GM19438 (cell line): ENCODE measurements around the gene KIAA0586.
"Not testable (repeated sequence)": the region's sequence is repeated elsewhere in the genome, so short reads cannot be mapped to it uniquely, and the experiment has no call there.

ENCODE experiments used
- ATAC-seq: cut with Tn5 transposase; IDR thresholded peaks from one replicate; pipeline ENCODE4 v1.9.1; 2021; ENCODE audit warnings: low read depth; ENCODE audit not compliant: unreplicated experiment

KIAA0586 gene

GRCh38 chr14:58541633-58542022, 114.1 kb downstream of the KIAA0586 start:
- ATAC-seq, result no peak

- ATAC-seq, result no peak
Observed at GRCh38 chr14:58543253-58543652, 115.7 kb downstream of the KIAA0586 start.

DNA sequence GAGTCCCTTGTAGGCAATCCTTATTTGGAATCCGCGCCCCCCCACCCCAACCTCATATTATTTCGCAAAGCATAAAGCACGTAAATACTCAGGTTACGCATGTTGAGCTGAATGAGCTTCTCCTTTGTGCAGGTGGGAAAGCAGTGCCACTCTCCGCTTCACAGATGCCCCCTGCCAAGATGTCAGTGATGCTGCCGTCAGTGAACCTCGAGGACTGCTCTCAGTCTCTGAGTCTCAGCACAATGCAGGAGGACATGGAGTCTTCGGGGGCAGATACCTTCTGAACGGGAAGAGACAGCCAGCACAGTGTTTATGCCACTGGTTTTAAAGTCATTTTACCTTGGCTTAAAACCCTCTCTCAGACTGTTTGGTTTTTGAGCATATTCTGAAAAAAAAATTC, 120.1 kb downstream of the KIAA0586 start:
- ATAC-seq, result no peak

DNA sequence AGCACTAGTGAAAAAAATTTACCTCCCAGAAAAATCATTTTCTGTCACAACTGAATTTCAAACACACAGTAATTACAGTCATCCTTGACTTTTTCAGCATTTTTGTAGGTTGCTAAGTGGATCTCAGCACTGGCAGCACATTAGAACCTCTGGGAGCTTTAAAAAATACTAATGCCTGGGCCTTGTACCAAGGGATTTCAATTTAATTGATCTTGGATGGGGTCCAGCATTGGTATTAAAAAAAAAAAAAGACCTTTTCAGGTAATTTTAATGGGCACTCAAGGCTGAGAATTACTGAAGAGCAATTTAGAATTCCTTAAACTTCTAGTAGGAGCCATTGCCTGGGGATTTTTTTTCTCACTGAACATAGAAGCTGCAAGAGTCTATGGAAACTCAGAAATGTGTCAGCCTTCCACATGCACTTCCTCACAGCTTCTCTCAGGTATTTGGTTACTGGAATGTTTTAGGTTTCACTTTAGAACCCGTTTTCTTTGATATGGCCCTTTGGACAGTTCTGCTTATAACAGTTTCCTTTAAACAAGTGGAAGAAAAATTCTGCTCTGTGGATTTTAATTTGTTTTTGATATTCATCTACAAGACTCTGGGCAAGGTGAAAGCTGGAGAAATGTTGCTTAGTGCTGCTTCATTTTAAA, 121.7 kb downstream of the KIAA0586 start:
- ATAC-seq, result no peak

- no peak for ATAC-seq
Observed at GRCh38 chr14:58553959-58554358, 126.4 kb downstream of the KIAA0586 start.

- no peak for ATAC-seq
Observed at GRCh38 chr14:58555647-58556046, 128.1 kb downstream of the KIAA0586 start.

DNA sequence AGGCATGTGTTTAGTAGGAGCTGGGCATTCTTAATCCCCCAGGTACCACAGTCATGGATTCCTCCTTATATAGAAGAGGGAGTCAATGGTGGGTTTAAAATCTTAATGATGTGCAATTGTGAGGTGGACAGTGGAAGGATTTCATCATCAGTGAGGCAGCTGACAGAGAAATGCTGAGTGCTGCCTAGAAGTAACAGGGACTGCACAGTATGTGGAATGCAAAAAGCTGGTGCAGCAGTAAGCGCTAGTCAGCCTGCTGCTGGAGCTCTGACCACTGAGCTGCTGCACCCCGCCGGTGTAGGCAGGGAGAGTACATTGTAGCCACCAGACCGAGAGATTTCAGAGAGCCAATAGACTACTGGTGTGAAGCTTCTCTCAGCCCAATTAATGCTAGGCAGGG, 129.7 kb downstream of the KIAA0586 start:
- no peak for ATAC-seq

GRCh38 chr14:58560208-58560607, 132.7 kb downstream of the KIAA0586 start:
- ATAC-seq, result no peak

DNA sequence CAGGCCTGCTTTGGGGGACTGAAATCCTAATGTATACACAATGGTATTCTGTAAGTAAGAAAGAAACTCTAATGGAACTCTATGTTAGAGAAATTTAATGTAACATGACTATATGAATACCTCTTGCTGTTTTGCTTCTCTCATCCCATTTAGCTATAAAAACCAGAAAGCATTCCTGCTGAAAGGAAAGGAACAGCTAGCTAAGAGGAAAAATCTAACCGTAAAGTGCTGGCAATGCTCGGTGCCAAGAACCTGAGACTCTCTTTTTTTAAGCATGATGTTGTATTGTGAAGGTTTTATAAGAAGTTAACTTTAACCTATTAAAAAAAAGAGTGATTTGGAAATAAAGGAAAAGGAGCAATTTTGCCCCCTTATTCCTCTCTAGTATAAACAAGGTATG, 134.6 kb downstream of the KIAA0586 start:
- ATAC-seq, result no peak

DNA sequence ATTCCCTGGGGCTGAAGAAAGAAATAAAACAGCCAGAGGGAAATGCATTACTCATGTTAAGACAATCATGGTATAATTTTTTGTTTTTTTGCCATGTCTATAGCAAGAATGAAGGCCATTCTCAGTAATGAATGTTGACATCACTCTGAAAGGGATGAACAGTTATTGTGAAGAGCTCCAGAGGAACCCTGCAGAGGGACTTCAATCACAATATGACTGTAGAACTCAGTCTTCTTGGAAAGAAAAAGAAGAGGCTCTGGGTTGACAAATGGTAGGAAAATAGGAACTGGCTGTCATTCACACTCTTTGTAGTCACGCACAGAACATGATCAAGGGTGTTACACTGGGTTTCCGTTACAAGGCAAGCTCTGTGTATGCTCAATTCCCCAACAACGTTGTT, 136.5 kb downstream of the KIAA0586 start:
- no peak for ATAC-seq

GRCh38 chr14:58565832-58566231, 138.3 kb downstream of the KIAA0586 start:
- no peak for ATAC-seq

- ATAC-seq, result no peak
Observed at GRCh38 chr14:58566979-58567378, 139.5 kb downstream of the KIAA0586 start.

GRCh38 chr14:58568322-58568721, 140.8 kb downstream of the KIAA0586 start:
- ATAC-seq, result no peak

GRCh38 chr14:58571256-58571655, 143.7 kb downstream of the KIAA0586 start:
- ATAC-seq, result no peak

GRCh38 chr14:58571769-58572472, 144.4 kb downstream of the KIAA0586 start:
- ATAC-seq, result no peak

DNA sequence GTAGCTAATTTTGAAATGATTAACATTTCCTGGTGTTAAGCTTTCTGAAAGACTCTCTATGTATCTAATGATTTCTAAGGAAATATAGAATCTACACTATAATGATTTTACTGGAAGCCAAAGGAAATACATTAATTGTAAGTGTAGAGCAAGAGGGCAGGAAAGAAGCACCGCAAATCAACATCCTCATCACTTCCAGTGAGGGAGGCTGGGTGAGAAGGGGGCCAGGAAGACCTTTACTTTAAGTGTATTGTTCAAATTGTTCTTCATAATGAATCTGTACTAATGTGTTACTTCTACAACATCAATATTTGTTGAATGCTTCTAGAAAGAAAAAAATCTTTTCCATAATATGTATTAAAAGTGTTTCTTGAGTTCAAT, 144.9 kb downstream of the KIAA0586 start:
- ATAC-seq, result no peak

GRCh38 chr14:58572863-58573262, 145.3 kb downstream of the KIAA0586 start:
- no peak for ATAC-seq

DNA sequence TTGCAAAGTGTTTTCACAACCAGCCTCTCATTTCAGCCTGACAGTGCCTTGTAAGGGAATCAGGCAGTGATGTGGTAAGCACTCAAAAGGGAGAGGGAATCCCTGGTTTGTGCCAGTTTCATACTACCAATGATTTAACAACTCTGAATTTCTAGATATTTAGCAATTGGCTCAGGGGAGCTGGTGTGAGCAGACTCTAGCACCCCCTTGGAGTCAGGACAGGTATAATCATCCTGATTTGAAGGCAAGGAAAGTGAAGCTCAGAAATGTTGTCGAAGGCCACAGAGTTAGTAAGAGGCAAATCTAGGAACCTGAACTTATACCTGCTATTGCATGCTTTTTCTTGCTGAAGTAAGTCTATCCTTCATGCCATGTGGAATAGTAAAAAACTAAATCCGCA, 147.1 kb downstream of the KIAA0586 start:
- ATAC-seq, result no peak

DNA sequence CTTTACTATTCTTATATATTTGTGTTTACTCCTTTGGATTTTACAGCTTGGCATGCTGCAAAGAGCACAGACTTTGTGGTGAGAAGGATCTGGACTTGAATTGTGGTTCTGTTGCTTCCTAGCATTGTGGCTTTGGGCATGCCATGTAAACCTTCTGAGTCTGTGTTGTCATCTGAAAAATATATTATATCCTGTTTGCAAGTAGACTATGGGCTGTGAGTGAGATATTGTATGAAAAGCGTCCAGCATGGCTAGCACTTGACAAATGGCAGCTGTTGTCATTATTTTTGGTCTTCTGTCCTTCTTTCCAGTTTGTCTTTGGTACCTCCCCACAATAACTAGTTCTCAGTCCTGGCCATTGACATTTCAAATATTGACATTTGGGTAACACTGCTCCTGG, 148.4 kb downstream of the KIAA0586 start:
- no peak for ATAC-seq

DNA sequence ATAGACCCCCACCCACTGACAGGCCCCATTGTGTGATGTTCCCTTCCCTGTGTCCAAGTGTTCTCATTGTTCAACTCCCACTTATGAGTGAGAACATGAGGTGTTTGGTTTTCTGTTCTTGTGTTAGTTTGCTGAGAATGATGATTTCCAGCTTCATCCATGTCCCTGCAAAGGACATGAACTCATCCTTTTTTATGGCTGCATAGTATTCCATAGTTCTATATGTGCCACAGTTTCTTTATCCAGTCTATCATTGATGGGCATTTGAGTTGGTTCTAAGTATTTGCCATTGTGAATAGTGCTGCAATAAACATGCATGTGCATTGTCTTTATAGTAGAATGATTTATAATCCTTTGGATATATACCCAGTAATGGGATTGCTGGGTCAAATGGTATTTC, 152.5 kb downstream of the KIAA0586 start:
- ATAC-seq, result not testable (repeated sequence)

DNA sequence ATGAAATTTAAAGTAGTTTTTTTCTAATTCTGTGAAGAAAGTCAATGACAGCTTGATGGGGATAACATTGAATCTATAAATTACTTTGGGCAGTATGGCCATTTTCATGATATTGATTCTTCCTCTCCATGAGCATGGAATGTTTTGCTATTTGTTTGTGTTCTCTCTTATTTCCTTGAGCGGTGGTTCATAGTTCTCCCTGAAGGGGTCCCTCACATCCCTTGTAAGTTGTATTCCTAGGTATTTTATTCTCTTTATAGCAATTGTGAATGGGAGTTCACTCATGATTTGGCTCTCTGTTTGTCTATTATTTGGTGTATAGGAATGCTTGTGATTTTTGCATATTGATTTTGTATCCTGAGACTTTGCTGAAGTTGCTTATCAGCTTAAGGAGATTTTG, 153.9 kb downstream of the KIAA0586 start:
- not testable (repeated sequence) for ATAC-seq

DNA sequence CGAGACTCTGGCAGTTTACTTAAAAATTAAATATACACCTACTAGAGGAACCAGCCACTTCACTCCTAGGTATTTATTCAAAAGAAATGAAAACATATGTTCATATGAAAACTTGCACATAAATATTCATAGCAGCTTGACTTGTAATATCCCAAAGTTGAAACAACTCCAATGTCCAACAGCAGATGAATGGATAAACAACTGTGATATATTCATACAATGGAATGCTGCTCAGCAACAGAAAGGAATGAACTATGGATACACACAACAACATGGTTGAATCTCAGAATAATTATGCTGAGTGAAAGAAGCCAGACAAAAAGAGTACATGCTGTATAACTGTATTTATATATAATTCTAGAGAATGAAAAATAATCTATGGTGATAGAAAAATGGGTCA, 156.9 kb downstream of the KIAA0586 start:
- no peak for ATAC-seq
